Measurements from ENCODE around the gene ATP5IF1. TPM values are rescaled to one million over a fixed set of nuclear protein-coding genes. Genes with fewer than 3 reads are reported as not detected.

Gene ATP5IF1
- total and polyA plus RNA-seq, 2 of the 8 experiments (the other 6 are each of a cell fraction or from before 2014, with no cell fraction given): 198 to 242 TPM

- no peaks in the 10 kb centered on the region for H4K20me1 ChIP-seq (replicated peaks in 1 of 2; ENCODE audit: control insufficient read depth in 1 of 2, insufficient read depth in 2 of 2, low read length in 2 of 2)
- DNase-seq (ENCODE audit: low read depth in 1 of 2, low spot score in 2 of 2) (peak in 1 of 2 experiments; percentile 88), FAIRE-seq (peak; percentile 70)
- ChIA-PET POLR2A (ENCODE audit: partially characterized antibody) (interaction anchor here (0.8 to 12.3 kb wide), 25 partner anchors 10 to 400 kb away, joined by 3 to 296 read pairs (median 6); partner anchors contain the start of genes ATP5IF1, DNAJC8, EYA3 and MED18), CTCF (ENCODE audit: partially characterized antibody) (interaction anchor here (0.5 to 5.0 kb wide), 49 partner anchors 10 to 390 kb away, joined by 3 to 61 read pairs (median 4); partner anchors contain the start of genes ATP5IF1, MED18 and SESN2)
- no peak overlapping the region for H3K4ac ChIP-seq (replicated peaks; ENCODE audit: insufficient read length, low read depth, low read length)
- peak overlapping the region; percentile 75 for H4K91ac ChIP-seq (replicated peaks; ENCODE audit: insufficient read length, low read length)
- H2BK5ac ChIP-seq (ENCODE audit: low read depth, low read length): peak overlapping the region; percentile 84
- H3K14ac ChIP-seq (ENCODE audit: insufficient read length): no peak overlapping the region
- H3K27me3 ChIP-seq (replicated peaks in 1 of 4; ENCODE audit: control insufficient read depth in 3 of 4, extremely low read depth in 1 of 4, insufficient read depth in 3 of 4, low read length in 3 of 4): no peaks in the 10 kb centered on the region
- no peaks in the 10 kb centered on the region for H3K23me2 ChIP-seq (ENCODE audit: low read depth, low read length)
- H3K18ac ChIP-seq (ENCODE audit: extremely low read depth, low read length): peak overlapping the region; percentile 75
- H3K4me3 ChIP-seq (ENCODE audit: extremely low read depth in 1 of 4, insufficient read depth in 2 of 4, low read depth in 3 of 4, low read length in 4 of 4): peak overlapping the region in 2 of 4 experiments; percentile 23 to 31; a peak in 3 of 8 replicates
- H2AFZ ChIP-seq (ENCODE audit: low read length): peak overlapping the region; percentile 93
- H2AK5ac ChIP-seq (ENCODE audit: low read depth, low read length): peak overlapping the region; percentile 67; the same call in 1 of the 2 replicates
- H2BK12ac ChIP-seq (ENCODE audit: low read depth, low read length): peak overlapping the region; percentile 85
- no peaks in the 10 kb centered on the region for H3K79me2 ChIP-seq (ENCODE audit: control insufficient read depth in 1 of 2, insufficient read depth in 2 of 2, low read length in 2 of 2)
- H3K79me1 ChIP-seq (ENCODE audit: low read depth, low read length): no peaks in the 10 kb centered on the region
- peak overlapping the region; percentile 64; the same call in 1 of the 2 replicates for H2BK20ac ChIP-seq (ENCODE audit: low read length)
- WGBS, 2 experiments (ENCODE audit: extremely low coverage in 1 of 2, insufficient coverage in 1 of 2, insufficient read length in 1 of 2, insufficient replicate concordance in 2 of 2, low coverage in 1 of 2, low lambda C conversion rate in 2 of 2, missing lambda C conversion rate in 1 of 2): 18% methylated on average over 12 of the region's 12 CpGs; no CpG with 5 or more reads in 1 of the 2 experiments
- no peak overlapping the region; the same call in 1 of the 2 replicates for H2BK15ac ChIP-seq (ENCODE audit: low read length)
- peak overlapping the region in 1 of 4 experiments; percentile 52; a peak in 1 of 7 replicates for H3K9ac ChIP-seq (replicated peaks in 1 of 4; ENCODE audit: extremely low read depth in 1 of 4, low read depth in 3 of 4, low read length in 3 of 4)
- H3K56ac ChIP-seq (replicated peaks; ENCODE audit: insufficient read length, low read depth, low read length): no peak overlapping the region
- H3K9me3 ChIP-seq (ENCODE audit: insufficient read depth in 2 of 2, low read depth in 1 of 2, low read length in 1 of 2): no peaks in the 10 kb centered on the region
- H4K5ac ChIP-seq (ENCODE audit: insufficient read length, low read depth, low read length): peak overlapping the region; percentile 57
- peak overlapping the region; percentile 18; the same call in 1 of the 2 replicates for H3K27ac ChIP-seq (ENCODE audit: low read depth, low read length)
- H3K23ac ChIP-seq (ENCODE audit: insufficient read length): no peak overlapping the region
- peaks cover 6 to 19% (median 10%) of the 10 kb centered on the region in 4 experiments; a peak in 6 of 7 replicates for H3K4me1 ChIP-seq (replicated peaks in 1 of 4; ENCODE audit: control insufficient read depth in 3 of 4, insufficient read depth in 4 of 4, low read length in 3 of 4)
- peak overlapping the region; percentile 34 for H2BK120ac ChIP-seq (replicated peaks; ENCODE audit: low read depth, low read length)
- peak overlapping the region in 1 of 2 experiments; percentile 37; a peak in 3 of 4 replicates for H3K4me2 ChIP-seq (ENCODE audit: insufficient read depth in 1 of 2, low read depth in 2 of 2, low read length in 2 of 2)
- no peak overlapping the region for H4K8ac ChIP-seq (ENCODE audit: extremely low read depth, insufficient read depth, low read length)
- H3K36me3 ChIP-seq (ENCODE audit: control insufficient read depth in 2 of 4, insufficient read depth in 4 of 4, low read length in 3 of 4): no peaks in the 10 kb centered on the region
- TF ChIP-seq JUN (IDR thresholded peaks at IDR 0.05; ENCODE audit: low read depth, low read length): no peak
- TF ChIP-seq KDM5A (IDR thresholded peaks at IDR 0.05; ENCODE audit: low read length): no peak
- TF ChIP-seq TCF12 (IDR thresholded peaks at IDR 0.05; ENCODE audit: low read depth, low read length): no peak
- no peak for TF ChIP-seq PHF8 (conservative IDR thresholded peaks at IDR 0.05; ENCODE audit: low read depth, low read length)
- TF ChIP-seq KDM4A (IDR thresholded peaks at IDR 0.05; ENCODE audit: low read depth, low read length, severe bottlenecking): no peak
- TF ChIP-seq POLR2A (IDR thresholded peaks at IDR 0.05; ENCODE audit: control extremely low read depth in 1 of 2, low read depth in 2 of 2, low read length in 2 of 2): peak in 1 of 2 experiments; percentile 22; a peak in 1 of 3 replicates
- 0 out of 2 replicates have a peak, but pooled peaks have one; percentile 11 for TF ChIP-seq SP4 (IDR thresholded peaks at IDR 0.05; ENCODE audit: low read length)
- peak; percentile 82 to 84 for TF ChIP-seq RAD21 (IDR thresholded peaks at IDR 0.05 in 1 of 2, conservative IDR thresholded peaks at IDR 0.05 in 1 of 2; ENCODE audit: low read depth in 2 of 2, low read length in 2 of 2)
- TF ChIP-seq E2F6 (IDR thresholded peaks at IDR 0.05): no peak
- no peak for TF ChIP-seq NANOG (IDR thresholded peaks at IDR 0.05; ENCODE audit: insufficient read depth, low read depth, low read length, poor library complexity, severe bottlenecking)
These were observed 12.5 kb downstream of the ATP5IF1 start for GRCh38 chr1:28248273-28249012.

All from H1 (cell line).